Cardiac muscle cell (in vitro differentiated cells and primary cell): Measurements from ENCODE around the gene OR2L13. TPM values are rescaled to one million over a fixed set of nuclear protein-coding genes. Genes with fewer than 3 reads are reported as not detected.
"Not testable (repeated sequence)": the region's sequence is repeated elsewhere in the genome, so short reads cannot be mapped to it uniquely, and the experiment has no call there.

Experiments
- DNase-seq, 2 donors: peaks; one replicate each; pipeline versions ENCODE4 v3.0.0 to v3.0.0-alpha.2; 2010 to 2017; ENCODE audit warnings: low read depth in 1 of 2, low spot score in 1 of 2
- H3K27ac ChIP-seq: fragments of 200-600 bp; sonication (generic); 2 replicates; pipeline ENCODE4 v1.5.1; 2016
- H3K27me3 ChIP-seq: fragments of 200-600 bp; sonication (generic); 2 replicates; pipeline ENCODE4 v1.6.0; 2016; ENCODE audit warnings: control low read depth
- H3K36me3 ChIP-seq: fragments of 200-600 bp; sonication (generic); 2 replicates; pipeline ENCODE4 v1.5.1; 2016; ENCODE audit warnings: control low read depth
- H3K4me1 ChIP-seq: fragments of 200-600 bp; sonication (generic); 2 replicates; pipeline ENCODE4 v1.8.1; 2017; ENCODE audit warnings: low read depth, mild to moderate bottlenecking, mixed run types
- H3K4me3 ChIP-seq: fragments of 200-600 bp; sonication (generic); 2 replicates; pipeline ENCODE4 v1.5.1; 2016; ENCODE audit warnings: mild to moderate bottlenecking
- H3K9me3 ChIP-seq: fragments of 200-600 bp; sonication (generic); 2 replicates; pipeline ENCODE4 v1.5.1; 2017; ENCODE audit warnings: low read depth, mild to moderate bottlenecking, control low read depth
- polyA plus RNA-seq: library from polyadenylated mRNA; unstranded; fragments of >200 nt; fragmentation: Nextera tagmentation; extraction: Ambion mirVana; gene quantifications from 2 replicates; pipeline ENCODE4 v1.2.1, GENCODE V29; 2016
- total RNA-seq: library from RNA; depleted of rRNA; stranded (reverse); fragments of >200 nt; gene quantifications from 2 replicates; pipeline ENCODE4 v1.2.3, GENCODE V29; 2016
- TF ChIP-seq, protein P1 (sequence below): IDR thresholded peaks from 2 replicates; pipeline ENCODE4 v1.5.1; 2012; ENCODE audit warnings: low read depth, mild to moderate bottlenecking, low read length

The OR2L13 gene
- total and polyA plus RNA-seq, 2 experiments from 2014 or later = 0.88 TPM; not detected in 1

- TF ChIP-seq, protein P1, sequence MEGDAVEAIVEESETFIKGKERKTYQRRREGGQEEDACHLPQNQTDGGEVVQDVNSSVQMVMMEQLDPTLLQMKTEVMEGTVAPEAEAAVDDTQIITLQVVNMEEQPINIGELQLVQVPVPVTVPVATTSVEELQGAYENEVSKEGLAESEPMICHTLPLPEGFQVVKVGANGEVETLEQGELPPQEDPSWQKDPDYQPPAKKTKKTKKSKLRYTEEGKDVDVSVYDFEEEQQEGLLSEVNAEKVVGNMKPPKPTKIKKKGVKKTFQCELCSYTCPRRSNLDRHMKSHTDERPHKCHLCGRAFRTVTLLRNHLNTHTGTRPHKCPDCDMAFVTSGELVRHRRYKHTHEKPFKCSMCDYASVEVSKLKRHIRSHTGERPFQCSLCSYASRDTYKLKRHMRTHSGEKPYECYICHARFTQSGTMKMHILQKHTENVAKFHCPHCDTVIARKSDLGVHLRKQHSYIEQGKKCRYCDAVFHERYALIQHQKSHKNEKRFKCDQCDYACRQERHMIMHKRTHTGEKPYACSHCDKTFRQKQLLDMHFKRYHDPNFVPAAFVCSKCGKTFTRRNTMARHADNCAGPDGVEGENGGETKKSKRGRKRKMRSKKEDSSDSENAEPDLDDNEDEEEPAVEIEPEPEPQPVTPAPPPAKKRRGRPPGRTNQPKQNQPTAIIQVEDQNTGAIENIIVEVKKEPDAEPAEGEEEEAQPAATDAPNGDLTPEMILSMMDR = no peak
- Histone ChIP-seq H3K4me1 (no peaks in the 10 kb centered on the region), H3K4me3 (no peak overlapping the region), H3K27me3 (no peaks in the 10 kb centered on the region), H3K36me3 (no peaks in the 10 kb centered on the region), H3K9me3 (peaks cover 2% of the 10 kb centered on the region), H3K27ac (no peak overlapping the region)
- DNase-seq = no peak
Observed at GRCh38 chr1:248055261-248055660, 39.7 kb upstream of the OR2L13 start.

DNA sequence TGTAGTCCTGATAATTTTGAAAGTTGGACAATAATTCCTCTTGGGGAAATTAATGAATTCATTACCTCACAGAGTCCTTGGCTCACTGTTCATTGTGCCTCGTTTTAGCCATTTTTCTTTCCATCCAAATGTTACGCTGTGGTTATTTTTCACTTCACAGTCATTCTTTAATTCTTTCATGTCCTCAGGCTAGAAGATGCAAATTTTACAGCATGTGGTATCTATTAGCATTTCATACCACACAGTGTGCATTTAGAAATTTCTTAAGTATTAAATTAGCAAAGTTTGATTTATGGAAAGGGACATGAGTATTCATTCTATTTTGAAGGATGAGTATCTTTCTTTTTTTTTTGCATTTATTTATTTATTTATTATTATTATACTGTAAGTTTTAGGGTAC is 29.9 kb upstream of the OR2L13 start:
- no peaks in the 10 kb centered on the region for H3K4me1 ChIP-seq
- H3K9me3 ChIP-seq = no peaks in the 10 kb centered on the region
- DNase-seq = no peak
- H3K4me3 ChIP-seq = no peak overlapping the region
- TF ChIP-seq, protein P1 = no peak
- no peaks in the 10 kb centered on the region for H3K27me3 ChIP-seq
- no peak overlapping the region for H3K27ac ChIP-seq
- H3K36me3 ChIP-seq = no peaks in the 10 kb centered on the region

GRCh38 chr1:248065604-248066003 is 29.4 kb upstream of the OR2L13 start:
- TF ChIP-seq, protein P1 = no peak
- Histone ChIP-seq H3K9me3 (no peaks in the 10 kb centered on the region), H3K4me1 (no peaks in the 10 kb centered on the region), H3K27ac (no peak overlapping the region), H3K4me3 (no peak overlapping the region), H3K36me3 (no peaks in the 10 kb centered on the region), H3K27me3 (no peaks in the 10 kb centered on the region)
- DNase-seq = no peak

DNA sequence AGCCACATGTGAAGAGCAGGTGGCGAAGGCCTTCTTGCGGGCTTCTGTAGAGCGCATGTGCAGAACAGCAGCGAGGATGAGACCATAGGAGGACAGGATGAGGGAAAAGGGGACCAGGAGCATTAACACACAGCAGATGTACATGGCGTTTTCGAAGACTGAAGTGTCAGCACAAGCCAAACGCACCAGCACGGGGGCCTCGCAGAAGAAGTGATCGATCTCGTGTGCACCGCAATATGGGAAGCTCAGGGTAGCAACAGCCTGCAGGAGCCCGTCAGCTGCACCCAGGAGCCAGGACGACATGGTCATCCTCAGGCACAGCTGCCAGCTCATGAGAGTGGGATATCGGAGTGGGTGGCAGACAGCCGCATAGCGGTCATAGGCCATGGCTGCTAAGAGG is 11.1 kb upstream of the OR2L13 start:
- H3K36me3 ChIP-seq, H3K9me3 ChIP-seq, H3K27ac ChIP-seq, H3K4me3 ChIP-seq, H3K4me1 ChIP-seq, H3K27me3 ChIP-seq, DNase-seq: not testable (repeated sequence)

GRCh38 chr1:248098529-248098928 is 3.5 kb downstream of the OR2L13 start:
- Histone ChIP-seq H3K36me3 (no peaks in the 10 kb centered on the region), H3K4me1 (no peaks in the 10 kb centered on the region), H3K27me3 (no peaks in the 10 kb centered on the region), H3K27ac (no peak overlapping the region), H3K9me3 (no peaks in the 10 kb centered on the region), H3K4me3 (no peak overlapping the region)
- no peak for DNase-seq
- TF ChIP-seq, protein P1 = no peak

- H3K9me3 ChIP-seq = no peaks in the 10 kb centered on the region
- H3K4me3 ChIP-seq = no peak overlapping the region
- H3K4me1 ChIP-seq = no peaks in the 10 kb centered on the region
- H3K27me3 ChIP-seq = no peaks in the 10 kb centered on the region
- no peak for DNase-seq
- TF ChIP-seq, protein P1 = no peak
- no peaks in the 10 kb centered on the region for H3K36me3 ChIP-seq
- H3K27ac ChIP-seq = no peak overlapping the region
Observed at GRCh38 chr1:248102847-248103246, 7.9 kb downstream of the OR2L13 start.
